Activated CD4-positive, CD25-positive, alpha-beta regulatory T cell treated with anti-CD3 and anti-CD28 coated beads, Interleukin-2, amount 50 U/mL, for 24 hours (primary cell): ENCODE measurements around the gene GLT1D1.

Experiments
- ATAC-seq, 2 donors: fragments of 150-1000 bp; cut with Tn5 transposase; one replicate each; pipeline ENCODE4 v1.10.0; 2021; ENCODE audit warnings: mild to moderate bottlenecking in 1 of 2, moderate library complexity in 1 of 2

Gene GLT1D1

DNA sequence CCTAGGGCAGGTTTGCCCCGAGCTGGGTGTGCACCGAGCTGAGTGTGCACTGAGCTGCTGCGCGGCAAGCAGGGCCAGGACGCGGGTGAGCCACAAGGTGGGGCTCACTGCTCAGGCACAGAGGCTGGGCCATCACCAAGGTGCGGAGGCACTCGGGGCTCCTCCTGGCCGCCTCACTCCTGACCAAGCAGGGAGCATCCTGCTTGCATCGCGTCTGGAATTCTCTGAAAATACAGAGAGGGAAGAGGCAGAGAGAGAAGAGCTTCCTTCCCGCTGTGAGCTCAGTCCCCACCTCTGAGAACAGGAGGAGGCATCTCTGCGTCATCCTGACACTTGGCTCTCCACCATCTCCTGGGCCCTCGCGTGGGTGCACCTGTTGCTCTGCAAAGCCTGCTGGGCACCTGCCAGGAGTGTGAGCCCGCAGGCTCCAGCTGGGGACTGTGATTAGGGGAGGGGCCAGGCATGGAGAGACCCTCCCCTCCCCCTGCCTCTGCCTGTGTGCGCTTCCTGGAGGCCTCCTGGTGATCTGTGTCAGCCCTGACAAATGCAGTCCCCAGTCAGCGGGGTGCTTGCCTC lies 116.3 kb downstream of the GLT1D1 start:
- ATAC-seq, result peak; percentile 36 to 52

DNA sequence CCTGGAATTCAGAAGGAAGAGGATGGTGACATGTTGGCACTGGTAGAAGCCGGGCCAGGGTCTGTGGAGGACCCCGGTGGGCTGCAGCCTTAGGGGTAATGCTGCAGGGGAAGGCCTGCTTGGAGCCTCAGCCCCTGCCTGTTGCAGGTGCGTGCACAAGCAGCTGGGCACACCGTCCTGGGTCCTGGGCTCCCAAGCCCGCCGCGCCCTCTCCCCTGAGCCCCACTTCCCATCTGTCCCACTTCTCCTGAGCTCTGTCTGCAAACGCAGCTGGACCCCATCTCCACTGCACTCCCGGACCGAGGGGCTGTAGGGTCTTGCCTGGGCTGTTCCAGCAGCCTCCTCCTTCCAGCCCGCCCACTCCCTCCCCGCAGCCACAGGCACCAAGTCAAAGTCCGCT lies 116.8 kb downstream of the GLT1D1 start:
- ATAC-seq, result no peak

DNA sequence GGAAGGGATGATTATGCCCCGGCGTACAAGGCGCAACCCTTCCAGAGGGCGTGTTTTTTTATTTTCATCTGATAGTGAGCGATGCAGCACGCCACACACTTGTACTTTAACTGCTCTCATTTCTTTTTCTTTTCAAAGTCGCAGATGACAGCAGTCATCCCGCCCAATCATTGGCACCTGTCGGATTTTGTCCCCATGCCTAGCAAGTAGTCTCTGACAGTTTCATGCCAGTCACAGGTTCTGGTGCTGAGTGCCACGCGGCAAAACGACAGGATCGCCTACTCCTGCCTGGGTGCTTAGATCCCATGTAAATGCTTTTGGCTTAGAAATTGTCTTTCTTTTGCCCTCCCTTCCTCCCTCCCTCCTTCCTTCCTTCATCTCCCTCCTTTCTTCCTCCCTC lies 117.7 kb downstream of the GLT1D1 start:
- no peak for ATAC-seq

DNA sequence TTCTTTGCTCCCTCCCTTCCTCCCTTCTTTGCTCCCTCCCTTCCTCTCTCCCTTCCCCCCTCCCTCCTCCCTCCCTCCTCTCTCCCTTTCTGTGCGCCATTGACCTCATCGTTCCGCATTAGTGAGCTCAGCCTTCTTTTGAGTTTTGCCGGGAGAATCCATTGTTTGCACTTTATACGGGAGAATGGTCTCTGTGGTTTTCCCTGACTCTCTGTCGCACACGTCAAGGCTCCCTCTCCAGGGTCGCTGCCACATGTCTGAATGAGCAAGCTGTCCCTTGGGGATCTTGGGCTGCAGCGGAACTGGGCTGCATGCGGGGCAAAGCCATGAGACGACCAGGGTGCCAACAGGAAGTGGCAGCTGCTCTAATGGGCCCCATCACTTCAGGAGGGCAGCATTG lies 118.5 kb downstream of the GLT1D1 start:
- ATAC-seq, result no peak

DNA sequence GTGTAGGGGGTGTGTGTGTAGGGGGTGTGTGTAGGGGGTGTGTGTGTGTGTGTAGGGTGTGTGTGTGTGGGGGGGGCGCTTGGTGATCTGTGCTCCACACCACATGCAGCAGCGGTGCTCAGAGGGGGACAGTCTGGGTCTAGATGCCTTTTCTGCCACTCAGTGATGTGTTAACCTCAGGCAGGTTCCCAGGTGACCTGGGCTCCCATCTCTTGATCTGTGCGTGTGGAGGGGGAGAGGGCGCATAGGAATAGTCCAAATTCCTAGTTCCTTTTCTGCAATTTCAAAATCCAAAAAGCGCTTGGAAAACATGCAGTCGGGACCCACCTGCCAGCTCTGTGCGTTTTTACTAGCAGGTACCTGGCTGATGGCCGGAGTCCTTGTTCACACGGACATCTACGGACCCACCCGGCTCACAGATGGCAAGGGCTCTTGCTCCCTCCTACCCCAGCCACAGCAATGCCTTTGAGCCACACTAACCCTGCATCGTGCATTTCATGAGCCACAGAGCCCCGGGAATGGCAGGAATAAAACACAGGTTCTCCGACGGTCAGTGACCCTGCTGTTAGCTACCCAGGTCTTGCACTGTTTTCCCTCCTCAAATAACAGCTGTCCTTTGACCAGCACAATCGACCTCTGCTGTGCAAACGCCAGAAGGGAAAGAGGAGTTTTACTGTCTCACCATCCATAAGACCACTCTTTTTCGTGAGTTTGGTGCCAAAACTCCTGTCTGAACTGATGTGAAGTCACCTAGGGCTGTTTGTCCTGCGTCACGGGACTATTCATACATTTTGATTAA lies 120.8 kb downstream of the GLT1D1 start:
- ATAC-seq, result no peak

DNA sequence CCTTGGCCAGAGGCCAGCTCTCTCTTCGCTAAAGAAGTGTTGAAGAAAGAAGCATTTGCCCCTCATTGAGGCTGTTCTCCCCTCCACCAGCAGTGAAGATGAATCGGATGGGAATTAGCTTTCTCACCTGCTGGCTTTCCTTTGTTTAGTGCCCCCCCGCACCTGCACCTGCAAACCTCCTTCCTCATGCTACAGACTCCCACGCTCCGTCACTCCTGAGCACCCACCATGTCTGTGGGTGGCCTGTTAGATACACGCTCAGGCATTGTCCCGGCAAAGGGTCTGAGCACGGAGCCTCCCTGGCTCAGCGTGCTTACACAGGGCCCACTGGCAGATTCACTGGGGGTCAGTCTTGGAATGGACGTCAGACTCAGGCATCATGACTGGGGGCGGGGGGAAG lies 121.6 kb downstream of the GLT1D1 start:
- ATAC-seq, result no peak

DNA sequence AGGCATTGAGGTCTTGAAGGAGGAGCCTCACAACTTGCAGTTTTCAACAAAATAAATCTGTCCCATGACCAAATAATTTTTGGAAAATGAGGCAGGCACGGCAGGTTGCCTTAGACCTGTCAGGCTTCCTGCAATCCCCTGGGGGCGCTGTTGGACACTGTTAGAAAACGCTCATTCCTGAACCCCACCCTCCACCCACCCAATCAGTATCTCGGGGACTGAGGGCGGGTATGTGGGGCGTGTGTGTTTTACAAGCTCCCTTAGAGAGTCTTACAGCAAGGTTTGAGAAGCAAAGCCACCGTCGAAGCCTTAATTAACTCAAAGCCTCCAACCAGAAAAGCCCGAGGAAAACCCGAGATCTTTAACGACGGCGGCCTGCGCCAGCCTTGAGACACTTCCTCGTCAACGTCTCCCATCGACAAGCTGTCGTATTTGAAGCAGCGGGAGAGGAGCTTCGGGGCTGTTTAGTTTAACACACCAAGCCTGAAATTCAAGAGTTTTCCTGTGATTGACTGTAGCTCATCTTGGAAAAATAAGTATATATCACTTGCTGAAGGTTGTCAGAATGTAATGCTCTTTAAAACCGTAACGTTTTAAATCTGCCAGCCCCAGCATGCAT lies 123.0 kb downstream of the GLT1D1 start:
- ATAC-seq, result no peak

DNA sequence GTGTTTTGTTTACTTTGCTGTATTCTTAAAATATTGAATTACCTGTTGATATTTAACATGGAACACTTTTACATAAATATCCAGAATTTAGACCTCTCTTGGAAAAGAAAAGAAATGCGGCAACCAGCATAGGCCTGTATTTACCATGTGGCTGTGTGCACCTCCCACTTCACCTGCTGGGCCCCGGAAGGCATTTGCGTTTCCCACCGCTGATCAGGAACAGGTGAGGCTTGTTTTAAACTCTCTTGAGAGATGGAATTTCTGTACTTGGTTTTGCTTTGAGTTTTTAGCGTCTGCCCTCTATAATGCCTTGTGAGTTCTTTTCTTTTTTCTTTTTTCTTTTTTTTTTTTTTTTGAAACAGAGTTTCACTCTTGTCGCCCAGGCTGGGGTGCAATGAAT lies 124.2 kb downstream of the GLT1D1 start:
- ATAC-seq, result no peak

DNA sequence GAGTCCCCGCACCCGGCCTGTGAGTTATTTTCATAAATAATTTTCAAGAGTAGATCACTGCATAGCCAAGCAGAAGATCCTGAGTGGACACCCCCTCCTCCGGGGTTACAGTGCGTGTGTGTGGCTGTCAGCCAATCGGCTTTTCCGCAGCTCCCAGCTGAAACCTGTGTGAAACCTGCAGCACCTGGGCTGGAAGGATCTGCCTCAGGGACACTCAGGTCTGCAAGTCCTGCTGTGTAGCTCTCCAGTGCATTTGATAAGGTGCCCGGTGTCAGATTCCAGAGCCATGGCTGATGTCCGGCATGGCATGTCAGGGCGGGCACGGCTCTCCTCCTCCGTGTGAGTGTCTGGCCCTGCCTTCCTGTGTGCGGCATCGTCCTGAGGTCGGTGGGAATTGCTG lies 124.8 kb downstream of the GLT1D1 start:
- ATAC-seq, result no peak

DNA sequence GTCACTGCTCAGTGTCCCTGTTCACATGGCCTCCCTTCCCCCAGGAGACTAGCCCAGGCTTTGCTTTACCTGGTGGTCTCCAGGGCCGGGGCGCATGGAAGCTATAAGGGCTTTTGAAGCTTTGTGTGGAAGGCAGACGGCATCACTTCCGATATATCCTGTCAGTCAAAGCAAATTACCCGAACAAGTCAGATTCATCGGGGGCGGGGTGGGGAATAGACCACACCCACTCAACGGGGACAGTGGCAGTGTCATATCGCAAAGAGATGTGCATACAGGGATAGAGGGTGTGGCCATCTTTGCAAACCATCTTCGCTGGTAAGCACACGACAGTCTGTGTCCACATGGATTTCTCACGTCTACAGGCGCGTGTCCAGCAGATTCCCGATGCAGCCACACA lies 127.3 kb downstream of the GLT1D1 start:
- ATAC-seq, result no peak

DNA sequence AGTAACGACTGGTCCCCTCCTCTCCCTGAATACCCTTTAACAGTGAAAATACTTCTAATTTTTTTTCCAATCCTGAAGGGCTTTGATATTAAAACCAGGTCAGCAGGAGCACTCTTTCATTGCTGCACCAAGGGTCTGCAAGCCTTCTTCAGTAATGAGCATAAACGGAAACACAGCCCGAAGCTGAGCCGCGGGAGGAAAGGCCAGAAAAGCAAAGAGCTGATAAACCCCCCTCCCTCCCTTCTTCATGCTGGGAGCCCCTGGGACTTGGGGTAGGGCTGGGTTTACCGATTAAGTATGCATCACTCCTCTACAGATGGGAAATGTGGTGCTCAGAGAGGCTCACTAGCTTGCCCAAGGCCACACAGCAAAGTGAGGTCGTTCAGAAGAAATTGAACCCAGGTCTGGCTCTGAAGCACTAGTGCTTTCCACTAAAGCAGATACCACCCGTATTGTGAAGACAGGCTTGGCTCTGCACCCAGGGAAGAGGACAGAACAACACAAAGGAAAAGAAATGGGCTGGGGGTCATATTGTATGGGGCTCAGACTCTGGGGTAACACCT lies 128.8 kb downstream of the GLT1D1 start:
- no peak for ATAC-seq

DNA sequence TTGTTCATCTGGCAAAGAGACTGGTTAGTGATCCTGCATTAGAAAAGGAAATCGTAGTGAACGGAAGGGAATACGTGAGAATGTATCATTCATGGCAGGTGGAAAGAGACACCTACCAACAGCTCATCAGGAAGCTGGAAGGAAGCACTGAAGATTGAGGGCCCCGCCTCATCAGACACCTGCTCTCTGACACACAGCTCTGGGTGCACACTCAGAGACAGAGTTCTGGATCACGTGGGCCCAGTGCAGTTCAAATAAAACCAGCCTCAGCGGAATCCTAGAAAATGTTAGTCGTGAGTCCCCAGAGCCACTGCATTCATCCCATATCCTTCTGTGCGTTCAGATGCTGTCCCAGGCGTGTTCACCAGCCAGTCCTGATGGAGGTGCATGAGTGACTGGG lies 129.7 kb downstream of the GLT1D1 start:
- no peak for ATAC-seq

DNA sequence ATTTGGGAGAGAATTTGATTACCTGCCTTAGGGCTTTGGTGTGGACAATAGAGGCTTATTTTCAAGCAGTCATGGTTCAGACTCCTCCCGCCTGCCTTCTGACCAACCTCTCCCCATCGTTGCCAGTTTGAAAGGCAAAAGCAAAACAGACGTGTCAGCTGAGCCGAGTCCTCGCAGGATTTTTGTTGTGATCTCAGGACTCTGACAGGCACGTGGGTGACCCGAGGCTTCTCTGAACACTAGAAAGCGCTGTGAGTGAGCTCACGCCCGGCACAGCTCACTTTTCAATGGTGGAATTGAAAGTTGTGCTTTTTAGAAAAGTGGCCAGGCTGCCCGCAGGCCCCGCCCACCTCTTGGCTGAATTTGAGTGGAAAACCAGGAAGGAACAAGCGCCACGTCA lies 130.1 kb downstream of the GLT1D1 start:
- ATAC-seq, result no peak

DNA sequence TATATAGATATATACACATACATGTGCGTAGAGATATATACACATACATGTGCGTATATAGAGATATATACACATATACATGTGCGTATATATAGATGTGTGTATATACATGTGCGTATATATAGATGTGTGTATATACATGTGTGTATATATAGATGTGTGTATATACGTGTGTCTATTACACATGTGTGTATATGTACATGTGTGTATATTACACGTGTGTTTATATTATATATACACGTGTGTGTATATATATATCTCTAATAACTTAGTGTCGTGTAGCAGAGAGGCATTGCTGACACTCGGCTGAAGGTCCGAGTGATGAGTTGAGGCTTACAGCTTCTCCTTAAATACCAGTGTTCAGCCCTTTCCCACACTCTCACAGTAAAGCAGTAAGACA lies 133.7 kb downstream of the GLT1D1 start:
- no peak for ATAC-seq

DNA sequence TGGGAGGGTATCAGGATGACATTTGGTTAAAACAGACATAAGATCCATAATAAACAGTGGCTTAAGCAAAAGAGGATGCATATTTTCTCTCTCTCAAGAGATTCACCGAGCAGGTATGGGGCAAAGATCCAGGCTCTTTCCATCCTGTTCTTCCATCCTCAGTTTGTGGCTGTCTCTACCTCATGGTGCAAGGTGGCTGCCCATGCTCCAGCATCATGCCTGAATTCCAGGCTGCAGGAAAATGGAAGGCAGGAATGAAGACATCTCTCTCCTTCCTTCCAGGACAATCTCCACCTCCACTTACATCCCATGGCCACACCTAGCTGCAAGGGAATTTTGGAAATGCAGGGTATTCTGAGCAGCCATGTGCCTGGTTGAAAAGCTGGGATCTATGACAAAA lies 136.0 kb downstream of the GLT1D1 start:
- ATAC-seq, result no peak

DNA sequence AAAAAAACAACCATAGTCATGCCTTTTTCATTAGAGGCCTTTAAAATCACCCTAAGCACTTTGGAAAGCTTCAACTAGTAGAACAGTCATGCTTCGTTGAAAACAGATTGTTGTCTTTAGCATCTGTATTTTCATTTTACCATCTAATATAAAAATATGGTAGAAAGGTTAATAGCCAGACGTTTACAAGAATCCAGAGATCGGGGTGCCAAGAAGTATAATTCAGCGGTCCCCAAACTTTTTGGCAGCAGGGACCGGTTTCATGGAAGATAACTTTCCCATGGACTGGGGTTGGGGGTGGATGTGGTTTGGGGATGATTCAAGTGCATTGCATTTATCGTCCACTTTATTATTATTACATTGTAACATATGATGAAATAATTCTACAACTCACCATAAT lies 138.4 kb downstream of the GLT1D1 start:
- no peak for ATAC-seq

DNA sequence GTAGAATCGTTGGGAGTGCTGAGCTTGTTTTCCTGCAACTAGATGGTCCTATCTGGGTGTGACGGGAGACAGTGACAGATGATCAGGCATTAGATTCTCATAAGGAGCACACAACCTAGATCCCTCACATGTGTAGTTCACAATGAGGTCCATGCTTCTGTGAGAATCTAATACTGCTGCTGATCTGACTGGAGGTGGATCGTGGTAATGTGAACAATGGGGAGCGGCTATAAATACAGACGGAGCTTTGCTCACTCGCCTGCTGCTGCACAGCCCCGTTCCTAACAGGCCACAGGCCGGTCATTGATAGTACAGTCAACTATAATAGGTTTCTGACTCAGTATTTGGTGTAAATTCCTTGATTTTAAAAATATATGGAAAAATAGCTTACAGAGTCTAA lies 138.8 kb downstream of the GLT1D1 start:
- ATAC-seq, result no peak

DNA sequence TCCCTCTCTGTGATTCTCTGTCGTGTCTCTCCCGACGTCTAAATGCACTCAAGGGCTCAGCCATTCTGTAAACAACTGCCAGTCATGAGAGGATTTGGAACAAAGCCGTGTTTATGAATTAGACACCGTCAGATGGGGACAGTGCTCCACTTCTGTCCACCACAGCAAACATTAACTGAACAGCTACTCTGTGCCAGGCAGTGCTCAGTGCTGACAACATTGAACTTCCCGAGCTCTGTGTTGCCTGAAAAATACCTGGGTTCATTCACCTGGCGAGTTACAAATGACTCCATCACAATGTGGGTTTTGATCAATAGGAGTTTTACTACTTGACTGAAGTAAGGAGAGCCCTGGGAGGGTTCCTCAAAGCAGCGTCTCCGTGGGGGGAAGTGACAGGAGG lies 139.3 kb downstream of the GLT1D1 start:
- no peak for ATAC-seq

DNA sequence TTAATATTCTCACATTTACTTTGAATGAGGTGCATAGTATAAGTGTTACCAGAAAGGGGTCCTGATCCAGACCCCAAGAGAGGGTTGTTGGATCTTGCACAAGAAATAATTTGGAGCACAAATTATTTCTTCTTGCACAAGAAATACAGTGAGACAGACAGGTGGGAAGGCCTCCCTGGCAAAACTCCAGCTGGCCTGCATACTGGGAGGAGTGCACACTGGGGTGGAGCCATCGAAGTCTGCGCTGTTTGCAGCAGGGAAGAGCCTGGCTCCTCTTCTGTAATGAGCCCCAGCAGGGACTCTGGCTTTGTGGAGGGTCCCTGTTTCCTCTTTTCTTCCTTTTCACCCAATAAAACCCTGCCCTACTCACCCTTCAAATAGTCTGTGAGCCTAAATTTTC lies 141.6 kb downstream of the GLT1D1 start:
- ATAC-seq, result no peak

DNA sequence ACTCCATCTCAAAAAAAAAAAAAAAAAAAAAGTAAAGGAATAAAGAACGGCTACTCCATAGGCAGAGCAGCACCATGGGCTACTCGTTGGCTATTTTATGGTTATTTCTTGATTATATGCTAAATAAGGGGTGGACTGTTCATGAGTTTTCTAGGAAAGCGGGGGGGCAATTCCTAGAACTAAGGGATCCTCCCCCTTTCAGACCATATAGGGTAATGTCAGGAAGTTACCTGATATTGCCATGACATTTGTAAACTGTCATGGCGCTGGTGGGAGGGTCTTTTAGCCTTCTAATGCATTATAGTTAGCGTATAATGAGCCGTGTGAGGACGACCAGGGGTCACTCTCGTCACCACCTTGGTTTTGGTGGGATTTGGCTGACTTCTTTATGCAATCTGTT lies 142.3 kb downstream of the GLT1D1 start:
- ATAC-seq, result no peak

DNA sequence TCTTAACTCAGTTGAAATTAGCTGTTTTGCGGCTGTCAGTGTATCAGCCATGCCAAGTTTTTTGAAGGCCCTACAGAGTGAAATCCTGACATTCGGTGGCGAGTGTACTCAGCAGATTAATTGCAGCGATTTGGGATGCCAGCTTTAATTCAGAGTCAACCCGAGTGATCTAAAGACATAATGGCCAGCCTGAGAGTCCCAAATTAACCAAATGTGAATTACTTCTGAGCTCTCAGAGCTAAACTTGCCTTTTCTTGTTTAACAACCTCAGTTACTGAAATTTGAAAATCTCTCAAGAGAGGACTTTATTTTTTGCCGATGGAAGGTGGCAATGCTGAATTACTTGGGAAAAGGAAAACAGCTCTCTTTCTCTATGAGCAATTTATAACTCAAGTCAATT lies 148.5 kb downstream of the GLT1D1 start:
- no peak for ATAC-seq

DNA sequence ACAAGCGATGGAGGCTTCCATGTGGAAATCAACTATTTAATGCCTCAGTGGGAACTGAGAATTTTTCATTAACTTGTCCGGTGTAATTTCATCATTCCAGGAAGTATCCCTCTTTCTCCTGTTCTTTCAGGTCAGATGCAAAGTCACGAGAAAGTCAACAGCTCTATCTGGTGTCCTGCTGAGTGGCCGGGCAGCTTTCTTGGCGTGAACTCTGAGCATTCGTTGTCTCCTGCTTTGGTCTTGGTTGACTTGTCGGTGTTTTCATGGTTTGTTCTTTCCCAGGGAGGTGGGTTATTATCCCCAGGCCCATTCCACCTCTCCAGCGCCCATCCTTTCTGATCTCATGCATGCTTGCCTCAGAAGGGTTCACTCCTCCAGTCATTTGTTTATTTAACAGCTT lies 149.1 kb downstream of the GLT1D1 start:
- ATAC-seq, result no peak

DNA sequence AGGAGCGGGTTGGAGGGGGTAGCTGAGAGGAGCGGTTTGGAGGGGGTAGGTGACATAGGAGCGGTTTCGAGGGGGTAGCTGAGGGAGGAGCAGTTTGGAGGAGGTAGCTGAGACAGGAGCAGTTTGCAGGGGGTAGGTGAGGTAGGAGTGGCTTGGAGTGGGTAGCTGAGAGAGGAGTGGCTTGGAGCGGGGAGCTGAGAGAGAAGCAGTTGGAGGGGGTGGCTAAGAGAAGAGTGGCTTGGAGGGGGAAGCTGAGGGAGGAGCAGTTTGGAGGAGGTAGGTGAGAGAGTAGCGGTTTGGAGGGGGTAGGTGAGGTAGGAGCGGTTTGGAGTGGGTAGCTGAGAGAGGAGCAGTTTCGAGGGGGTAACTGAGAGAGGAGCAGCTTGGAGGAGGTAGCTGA lies 152.1 kb downstream of the GLT1D1 start:
- ATAC-seq, result no peak

DNA sequence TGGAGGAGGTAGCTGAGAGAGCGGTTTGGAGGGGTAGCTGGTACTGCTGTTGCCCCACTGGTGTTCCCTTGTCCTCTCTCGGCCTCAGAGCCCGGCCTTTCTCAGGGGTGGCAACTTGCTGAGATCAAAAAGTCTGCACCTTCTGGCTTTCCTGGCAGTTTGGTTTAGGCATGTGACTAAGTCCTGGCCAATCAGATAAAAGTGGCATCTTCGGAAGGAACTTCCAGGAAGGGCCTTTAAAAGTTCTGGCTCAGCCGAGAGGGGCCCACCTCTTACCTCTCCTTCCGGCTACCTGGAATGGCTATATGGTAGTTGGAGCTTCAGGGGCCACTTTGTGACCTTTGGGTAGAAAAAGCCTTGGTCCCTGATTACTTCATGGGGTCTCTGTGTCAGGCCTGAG lies 152.6 kb downstream of the GLT1D1 start:
- no peak for ATAC-seq
